CD4-positive, alpha-beta T cell treated with Interleukin-4 for 4 hours (primary cell): ENCODE measurements around the gene TLR9.
A peak's percentile ranks its signal among the peaks of the same experiment; 100 is the strongest.

Experiments used
- DNase-seq: peaks from one replicate; pipeline ENCODE4 v3.0.0-alpha.2; 2020

TLR9 gene

DNA sequence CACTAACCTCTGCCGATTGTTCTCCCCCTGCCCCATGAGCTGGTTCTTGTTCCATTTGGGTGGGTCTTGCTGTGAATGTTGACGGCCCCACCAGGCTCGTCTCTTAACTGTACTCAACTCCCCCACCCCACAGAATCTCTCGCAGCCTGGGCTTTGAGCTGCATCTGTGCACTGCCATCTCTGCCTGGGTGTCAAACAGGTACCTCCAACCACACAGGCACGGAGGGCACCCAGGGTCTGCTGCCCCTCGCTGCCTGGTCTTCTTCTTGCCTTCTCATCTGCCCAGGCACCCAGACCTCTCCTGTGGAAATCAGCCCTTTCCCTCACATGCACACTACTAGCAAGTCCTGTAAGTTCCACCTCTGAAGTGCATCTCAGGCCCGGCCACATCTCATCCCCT, 10.1 kb downstream of the TLR9 start:
- DNase-seq: no peak

DNA sequence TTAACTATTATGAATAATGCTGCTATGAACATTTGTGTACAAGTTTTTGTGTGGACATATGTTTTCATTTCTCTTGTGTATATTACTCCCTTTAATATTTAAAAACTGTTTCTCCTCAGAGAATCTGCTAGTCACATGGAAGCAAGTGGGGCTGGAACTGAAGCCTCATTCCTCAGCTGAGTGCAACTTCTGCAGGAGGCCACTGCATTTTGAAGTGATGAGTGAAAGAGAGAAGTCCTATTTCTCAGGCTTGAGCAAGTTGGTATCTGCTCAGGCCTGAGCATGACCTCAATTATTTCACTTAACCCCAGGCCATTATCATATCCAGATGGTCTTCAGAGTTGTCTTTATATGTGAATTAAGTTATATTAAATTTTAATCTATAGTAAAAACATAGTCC, 11.5 kb downstream of the TLR9 start:
- no peak for DNase-seq

GRCh38 chr3:52213005-52213404, 12.4 kb downstream of the TLR9 start:
- no peak for DNase-seq

GRCh38 chr3:52211268-52211891, 14.1 kb downstream of the TLR9 start:
- DNase-seq: no peak

- DNase-seq: no peak
Measured at GRCh38 chr3:52210550-52211046, 14.8 kb downstream of the TLR9 start.

DNA sequence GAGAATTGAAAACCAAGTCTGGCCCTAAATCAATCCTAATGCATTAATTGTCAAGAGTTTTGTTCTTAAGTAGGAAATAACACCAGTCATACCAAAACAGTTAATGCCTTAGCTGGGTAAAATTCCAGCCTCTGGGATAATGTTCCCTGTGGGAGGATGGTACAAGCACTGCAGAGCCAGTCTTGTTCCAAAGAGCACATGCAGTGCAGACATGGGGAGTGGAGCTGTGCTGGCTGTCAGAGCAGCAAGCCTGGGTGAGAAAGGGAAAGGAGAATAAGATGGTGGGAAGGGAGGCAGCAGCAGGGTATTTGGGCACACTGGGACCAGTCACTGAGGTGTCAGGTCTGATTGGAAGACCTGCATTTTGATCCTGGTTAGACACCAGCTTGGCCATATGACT, 15.4 kb downstream of the TLR9 start:
- no peak for DNase-seq

DNA sequence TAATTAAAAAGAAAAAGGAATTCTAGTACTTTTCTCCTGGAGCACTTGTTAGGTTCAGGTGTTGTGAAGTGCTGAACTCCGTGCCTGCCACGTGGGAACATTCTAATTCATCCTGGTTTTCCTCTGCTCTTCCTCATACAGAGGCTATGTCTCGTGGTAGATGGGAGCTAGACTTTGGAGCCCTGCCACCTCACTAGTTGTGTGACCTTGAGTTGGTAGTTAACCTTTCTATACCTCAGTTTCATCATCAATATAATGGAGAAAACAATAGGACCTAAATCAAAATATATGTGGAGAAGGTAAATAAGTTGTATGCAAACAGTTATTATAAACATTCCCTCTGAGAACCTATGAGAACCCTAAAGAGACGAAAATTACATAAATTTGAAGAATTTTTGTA, 16.9 kb downstream of the TLR9 start:
- DNase-seq: no peak

GRCh38 chr3:52205727-52206372, 19.6 kb downstream of the TLR9 start:
- no peak for DNase-seq

- DNase-seq: no peak
Measured at GRCh38 chr3:52204337-52205073, 20.9 kb downstream of the TLR9 start.

DNA sequence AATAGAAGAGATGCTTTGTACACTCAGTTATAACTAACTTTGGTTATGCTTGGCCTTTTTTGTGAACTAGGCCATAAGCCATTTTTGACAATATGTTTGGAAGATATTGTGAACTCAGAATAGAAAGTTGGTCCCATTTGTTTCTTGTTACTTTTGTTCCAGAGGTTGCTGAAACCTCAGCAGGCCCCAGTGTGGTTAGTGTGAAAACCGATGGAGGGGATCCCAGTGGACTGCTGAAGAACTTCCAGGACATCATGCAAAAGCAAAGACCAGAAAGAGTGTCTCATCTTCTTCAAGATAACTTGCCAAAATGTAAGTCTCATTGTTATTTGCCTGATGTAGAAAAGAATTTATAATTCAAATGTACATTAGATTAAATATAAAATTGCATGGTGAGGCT, 21.7 kb downstream of the TLR9 start:
- DNase-seq: no peak

DNA sequence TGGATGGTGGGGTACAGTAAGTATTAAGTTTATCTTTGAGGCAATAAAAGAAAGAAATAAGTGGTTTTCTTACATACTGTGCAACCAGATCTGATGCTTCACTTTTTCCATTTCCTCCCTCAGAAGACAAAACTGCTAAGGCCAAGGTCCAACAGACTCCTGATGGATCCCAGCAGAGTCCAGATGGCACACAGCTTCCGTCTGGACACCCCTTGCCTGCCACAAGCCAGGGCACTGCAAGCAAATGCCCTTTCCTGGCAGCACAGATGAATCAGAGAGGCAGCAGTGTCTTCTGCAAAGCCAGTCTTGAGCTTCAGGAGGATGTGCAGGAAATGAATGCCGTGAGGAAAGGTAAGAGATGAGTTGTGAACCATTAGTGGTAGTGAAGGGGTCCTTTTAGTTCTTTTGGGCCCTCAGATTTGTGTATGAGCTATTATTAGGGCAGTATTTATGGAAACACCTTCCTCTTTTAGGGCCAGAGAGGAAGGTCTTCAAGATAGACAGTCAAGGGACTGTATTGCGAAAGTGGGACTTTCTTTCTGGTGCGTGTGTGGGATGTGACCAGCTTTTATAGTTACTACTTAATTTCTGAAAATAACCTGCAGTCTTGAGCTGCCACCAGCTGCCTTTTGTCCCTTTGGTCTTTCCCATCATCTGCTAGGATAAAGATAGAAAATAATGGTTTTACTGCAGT, 22.9 kb downstream of the TLR9 start:
- DNase-seq: no peak

- no peak for DNase-seq
Measured at GRCh38 chr3:52200981-52201679, 24.3 kb downstream of the TLR9 start.

DNA sequence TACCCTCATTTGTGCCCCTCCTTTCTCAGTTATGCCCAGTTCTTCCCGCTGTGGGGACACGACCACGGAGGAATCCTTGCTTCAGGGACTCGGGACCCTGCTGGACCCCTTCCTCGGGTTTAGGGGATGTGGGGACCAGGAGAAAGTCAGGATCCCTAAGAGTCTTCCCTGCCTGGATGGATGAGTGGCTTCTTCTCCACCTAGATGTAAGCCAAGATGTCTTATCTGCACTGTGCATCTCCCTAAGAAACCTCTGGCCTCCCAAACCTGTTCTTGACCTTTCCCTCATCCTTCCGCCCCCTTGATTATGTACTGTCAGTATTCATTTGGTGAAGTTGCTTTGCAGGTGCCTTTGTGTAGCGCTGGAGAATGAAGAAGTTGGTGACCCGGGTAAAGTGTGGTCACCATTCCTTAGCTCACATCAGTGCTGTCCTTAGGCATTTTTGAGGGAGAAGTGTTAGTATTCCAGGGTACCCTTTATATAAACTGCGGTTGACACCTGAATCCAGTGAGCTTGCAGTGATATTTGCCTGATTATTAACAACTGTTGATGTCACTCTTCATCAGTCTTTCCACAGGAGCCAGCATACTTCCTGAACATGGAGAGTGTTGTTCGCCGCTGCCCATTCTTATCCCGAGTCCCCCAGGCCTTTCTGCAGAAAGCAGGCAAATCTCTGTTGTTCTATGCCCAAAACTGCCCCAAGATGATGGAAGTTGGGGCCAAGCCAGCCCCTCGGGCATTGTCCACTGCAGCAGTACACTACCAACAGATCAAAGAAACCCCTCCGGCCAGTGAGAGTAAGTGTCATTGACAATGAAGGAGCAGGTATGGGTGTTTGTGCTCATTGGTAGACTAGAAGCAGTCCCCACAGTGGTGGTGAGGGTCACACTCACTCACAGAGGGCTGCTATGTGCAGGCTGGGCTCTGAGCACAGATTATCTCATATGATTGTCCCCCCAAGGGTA, 26.5 kb downstream of the TLR9 start:
- DNase-seq: no peak

DNA sequence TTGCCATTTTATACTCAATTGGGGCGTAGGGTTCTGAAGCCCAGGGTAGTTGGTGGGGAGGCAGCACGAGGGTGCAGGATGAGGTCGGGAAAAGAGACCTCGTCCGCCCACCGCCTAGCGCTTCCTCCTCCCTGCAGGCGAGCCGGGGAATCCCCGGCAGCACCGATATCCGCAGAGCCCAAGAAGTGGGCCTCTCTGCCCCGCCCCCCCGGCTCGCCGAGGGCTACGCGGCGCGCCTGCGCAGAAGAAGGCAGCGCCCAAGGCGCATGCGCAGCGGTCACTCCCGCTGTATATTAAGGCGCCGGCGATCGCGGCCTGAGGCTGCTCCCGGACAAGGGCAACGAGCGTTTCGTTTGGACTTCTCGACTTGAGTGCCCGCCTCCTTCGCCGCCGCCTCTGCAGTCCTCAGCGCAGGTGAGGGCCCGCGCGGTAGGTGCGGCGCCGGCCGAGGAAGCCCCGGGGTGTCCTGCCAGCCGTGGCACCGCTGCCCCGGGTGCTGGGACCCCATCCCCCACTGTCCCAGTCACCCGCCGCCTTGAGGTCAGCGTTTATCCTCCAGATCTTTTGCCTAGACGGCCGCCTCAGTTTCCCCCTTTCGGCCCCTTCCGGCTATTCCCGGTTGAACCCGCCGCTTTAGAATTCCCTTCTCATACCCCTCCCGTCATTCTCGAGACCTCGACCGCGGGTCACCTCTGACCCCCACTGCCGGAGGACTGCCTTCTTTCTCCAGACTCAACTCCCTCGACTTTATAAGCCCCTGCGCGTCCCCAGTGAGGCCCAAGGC, 27.4 kb downstream of the TLR9 start, which contains the start of gene ALAS1:
Gene ALAS1 (plus strand): TSS at position 319 of the 784 bp plus-strand sequence. CDS start 1,082 bp downstream, outside the sequence.
- peak; percentile 87 for DNase-seq

GRCh38 chr3:52197499-52197841, 28.0 kb downstream of the TLR9 start:
- DNase-seq: no peak

DNA sequence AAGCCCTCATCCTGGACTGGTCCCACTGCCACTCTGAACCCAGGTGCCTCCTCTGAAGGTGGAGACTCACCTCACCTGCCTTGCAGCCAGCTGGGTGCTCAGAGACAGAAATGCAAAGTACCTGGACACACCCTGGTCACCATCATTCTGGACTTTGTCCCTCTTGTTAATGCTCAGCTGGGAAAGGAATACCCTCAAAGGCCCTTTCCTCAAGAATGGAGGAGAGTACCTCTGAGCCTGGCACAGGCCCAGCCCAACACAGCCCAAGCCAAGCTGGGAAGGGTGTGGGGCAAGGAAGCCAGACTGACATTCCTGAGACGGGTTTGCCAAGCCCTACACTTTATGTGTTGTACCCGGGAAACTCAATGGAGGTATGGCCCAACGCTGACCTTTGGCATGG, 28.5 kb downstream of the TLR9 start:
- DNase-seq: no peak

DNA sequence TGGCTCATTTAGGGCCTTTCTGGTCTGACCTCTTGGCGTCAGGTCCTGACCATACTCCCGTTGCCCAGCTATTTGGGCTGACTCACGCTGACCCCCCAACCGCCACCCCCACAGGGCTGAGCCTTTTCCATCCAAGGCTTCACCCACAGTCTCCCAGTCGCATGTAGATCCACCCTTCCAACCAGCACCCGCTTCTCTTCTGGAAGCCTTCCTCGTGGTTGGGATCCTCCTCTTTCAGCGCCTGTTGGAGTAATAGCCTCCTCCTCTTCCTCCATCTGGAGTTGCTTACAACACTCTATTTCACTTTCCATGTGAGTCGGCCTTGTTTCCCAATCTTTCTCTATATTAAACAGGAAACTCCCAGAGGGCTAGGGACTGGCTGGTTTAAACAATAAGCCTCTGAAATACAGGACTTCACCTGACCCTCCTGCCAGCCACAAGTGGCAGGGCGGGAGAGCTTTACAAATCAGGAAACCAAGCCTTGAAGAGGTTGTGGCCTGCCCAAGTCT, 29.6 kb downstream of the TLR9 start:
- no peak for DNase-seq

- no peak for DNase-seq
Measured at GRCh38 chr3:52195291-52195597, 30.2 kb downstream of the TLR9 start.

DNA sequence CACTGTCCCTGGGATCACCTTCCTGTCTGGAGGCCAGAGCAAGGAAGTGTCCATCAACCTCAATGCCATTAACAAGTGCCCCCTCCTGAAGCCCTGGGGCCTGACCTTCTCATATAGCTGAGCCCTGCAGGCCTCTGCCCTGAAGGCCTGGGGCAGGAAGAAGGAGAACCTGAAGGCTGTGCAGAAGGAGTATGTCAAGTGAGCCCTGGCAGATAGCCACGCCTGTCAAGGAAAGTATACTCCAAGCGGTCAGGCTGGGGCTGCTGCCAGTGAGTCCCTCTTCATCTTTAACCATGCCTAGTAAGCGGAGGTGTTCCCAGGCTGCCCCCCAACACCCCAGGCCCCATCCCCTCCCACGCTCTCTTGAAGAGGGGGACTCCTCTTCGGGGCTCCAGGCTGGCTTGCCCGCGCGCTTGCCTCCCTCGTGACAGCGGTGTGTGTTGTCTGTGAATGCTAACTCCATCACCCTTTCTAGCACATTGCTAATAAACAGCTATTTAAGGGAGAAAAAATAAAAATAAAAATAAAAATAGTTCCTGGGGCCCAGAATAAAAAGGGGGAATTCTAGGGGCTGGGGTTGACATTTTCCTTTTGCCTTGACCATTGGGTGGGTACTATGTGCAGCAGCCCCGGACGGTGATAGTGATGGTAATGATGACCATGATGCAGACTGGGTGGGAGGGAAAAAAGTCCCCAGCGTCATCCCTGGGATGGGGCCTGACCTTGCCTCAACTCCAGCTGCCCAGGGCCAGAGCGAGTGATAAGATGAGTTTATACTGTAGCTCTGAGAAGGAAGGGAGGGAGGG, 30.8 kb downstream of the TLR9 start:
- DNase-seq: no peak

DNA sequence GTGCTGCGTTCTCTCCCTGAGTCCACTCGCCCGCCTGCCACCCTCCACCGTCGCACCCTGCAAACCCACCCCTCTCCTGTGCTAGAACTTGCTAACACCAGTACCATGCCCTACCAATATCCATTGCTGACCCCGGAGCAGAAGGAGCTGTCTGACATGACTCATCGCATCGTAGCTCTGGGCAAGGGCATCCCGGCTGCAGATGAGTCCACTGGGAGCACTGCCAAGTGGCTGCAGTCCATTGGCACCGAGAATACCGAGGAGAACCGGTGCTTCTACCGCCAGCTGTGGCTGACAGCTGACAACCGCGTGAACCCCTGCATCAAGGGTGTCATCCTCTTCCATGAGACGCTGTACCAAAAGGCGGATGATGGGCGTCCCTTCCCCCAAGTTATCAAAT, 32.4 kb downstream of the TLR9 start:
- DNase-seq: no peak
